ENCODE data around the gene RAB35. TPM values are rescaled to one million over a fixed set of nuclear protein-coding genes. Genes with fewer than 3 reads are reported as not detected.
A peak's percentile ranks its signal among the peaks of the same experiment; 100 is the strongest.

RAB35 gene
- total RNA-seq, 1 donor from 2014 or later: 30.9 TPM

GRCh38 chr12:120064054-120064940, 52.3 kb downstream of the RAB35 start:
- Histone ChIP-seq H3K4me1 (peaks cover 6% of the 10 kb centered on the region), H3K36me3 (no peaks in the 10 kb centered on the region), H3K4me3 (no peak overlapping the region), H3K27ac (no peak overlapping the region), H3K9me3 (no peaks in the 10 kb centered on the region), H3K27me3 (no peaks in the 10 kb centered on the region)
- intact Hi-C loops (cut with DNase I): no loop called here
- TF ChIP-seq POLR2AphosphoS5 (IDR thresholded peaks at IDR 0.05; ENCODE audit: insufficient read depth in 1 of 2, low read depth in 1 of 2) (no peak), CTCF (IDR thresholded peaks at IDR 0.05) (no peak), POLR2A (IDR thresholded peaks at IDR 0.05) (no peak)
- DNase-seq (ENCODE audit: extremely low spot score in 2 of 2): no peak

- no peaks in the 10 kb centered on the region for H3K36me3 ChIP-seq
- H3K4me1 ChIP-seq: peaks cover 6% of the 10 kb centered on the region
- TF ChIP-seq CTCF (IDR thresholded peaks at IDR 0.05) (no peak), POLR2AphosphoS5 (IDR thresholded peaks at IDR 0.05; ENCODE audit: insufficient read depth in 1 of 2, low read depth in 1 of 2) (no peak), POLR2A (IDR thresholded peaks at IDR 0.05) (no peak)
- DNase-seq (ENCODE audit: extremely low spot score in 2 of 2): no peak
- H3K27me3 ChIP-seq: no peaks in the 10 kb centered on the region
- no peak overlapping the region for H3K27ac ChIP-seq
- no peaks in the 10 kb centered on the region for H3K9me3 ChIP-seq
- no peak overlapping the region for H3K4me3 ChIP-seq
- intact Hi-C loops (cut with DNase I): no loop called here
These were observed 53.5 kb downstream of the RAB35 start for GRCh38 chr12:120062976-120063579.

- Histone ChIP-seq H3K9me3 (no peaks in the 10 kb centered on the region), H3K36me3 (no peaks in the 10 kb centered on the region), H3K4me1 (peaks cover 6% of the 10 kb centered on the region), H3K27ac (peak overlapping the region; percentile 57), H3K27me3 (no peaks in the 10 kb centered on the region), H3K4me3 (no peak overlapping the region)
- intact Hi-C loops (cut with DNase I): no loop called here
- DNase-seq (ENCODE audit: extremely low spot score in 2 of 2): no peak
- TF ChIP-seq CTCF (IDR thresholded peaks at IDR 0.05) (no peak), POLR2AphosphoS5 (IDR thresholded peaks at IDR 0.05; ENCODE audit: insufficient read depth in 1 of 2, low read depth in 1 of 2) (no peak), POLR2A (IDR thresholded peaks at IDR 0.05) (no peak)
These were observed 54.9 kb downstream of the RAB35 start for GRCh38 chr12:120061575-120062214.

- intact Hi-C loops (cut with DNase I): no loop called here
- TF ChIP-seq POLR2A (IDR thresholded peaks at IDR 0.05): no peak
These were observed 55.8 kb downstream of the RAB35 start for GRCh38 chr12:120060717-120061116.

GRCh38 chr12:120060196-120060595, 56.4 kb downstream of the RAB35 start:
- H3K36me3 ChIP-seq: no peaks in the 10 kb centered on the region
- no peak overlapping the region for H3K27ac ChIP-seq
- no peaks in the 10 kb centered on the region for H3K27me3 ChIP-seq
- H3K4me1 ChIP-seq: peaks cover 11% of the 10 kb centered on the region
- DNase-seq (ENCODE audit: extremely low spot score in 2 of 2): no peak
- no peak overlapping the region for H3K4me3 ChIP-seq
- TF ChIP-seq POLR2AphosphoS5 (IDR thresholded peaks at IDR 0.05; ENCODE audit: insufficient read depth in 1 of 2, low read depth in 1 of 2) (peak in 1 of 2 donors; percentile 56), CTCF (IDR thresholded peaks at IDR 0.05) (no peak), POLR2A (IDR thresholded peaks at IDR 0.05) (no peak)
- H3K9me3 ChIP-seq: no peaks in the 10 kb centered on the region
- intact Hi-C loops (cut with DNase I): no loop called here

More at GRCh38 chr12:120060717-120061116, 55.8 kb downstream of the RAB35 start:
- Histone ChIP-seq H3K27ac (peak overlapping the region; percentile 46), H3K4me1 (peaks cover 11% of the 10 kb centered on the region), H3K9me3 (no peaks in the 10 kb centered on the region), H3K27me3 (no peaks in the 10 kb centered on the region), H3K36me3 (no peaks in the 10 kb centered on the region), H3K4me3 (no peak overlapping the region)
- DNase-seq (ENCODE audit: extremely low spot score in 2 of 2): no peak

Measured in vagina (tissue), 2 donors.